WERI-Rb-1 (cell line): ENCODE measurements around the gene SGCA.

Source experiments
- DNase-seq: peaks from one replicate; pipeline ENCODE4 v3.0.0-alpha.2; 2020
- H3K27ac ChIP-seq: fragments of 250-450 bp; sonication (Bioruptor Pico); 2 replicates; pipeline ENCODE4 v1.5.1; 2020; ENCODE audit warnings: mild to moderate bottlenecking, moderate library complexity
- H3K27me3 ChIP-seq: fragments of 250-450 bp; sonication (Bioruptor Pico); 2 replicates; pipeline ENCODE4 v1.5.1; 2021; ENCODE audit warnings: mild to moderate bottlenecking, low read depth, moderate library complexity; ENCODE audit not compliant: insufficient read depth, severe bottlenecking
- H3K36me3 ChIP-seq: fragments of 250-450 bp; sonication (Bioruptor Pico); 2 replicates; pipeline ENCODE4 v1.5.1; 2020; ENCODE audit warnings: mild to moderate bottlenecking, moderate library complexity
- H3K4me3 ChIP-seq: 2 replicates; pipeline ENCODE4 v1.5.1; 2011; ENCODE audit warnings: low read depth, mild to moderate bottlenecking, control low read depth, low read length
- H3K9me3 ChIP-seq: fragments of 250-450 bp; sonication (Bioruptor Pico); 2 replicates; pipeline ENCODE4 v1.5.1; 2021; ENCODE audit warnings: mild to moderate bottlenecking, moderate library complexity; ENCODE audit not compliant: severe bottlenecking
- TF ChIP-seq, protein P1 (sequence below): IDR thresholded peaks from 2 replicates; pipeline ENCODE4 v1.5.1; 2011; ENCODE audit warnings: low read depth, mild to moderate bottlenecking, control low read depth, inconsistent platforms, low read length

The SGCA gene

DNA sequence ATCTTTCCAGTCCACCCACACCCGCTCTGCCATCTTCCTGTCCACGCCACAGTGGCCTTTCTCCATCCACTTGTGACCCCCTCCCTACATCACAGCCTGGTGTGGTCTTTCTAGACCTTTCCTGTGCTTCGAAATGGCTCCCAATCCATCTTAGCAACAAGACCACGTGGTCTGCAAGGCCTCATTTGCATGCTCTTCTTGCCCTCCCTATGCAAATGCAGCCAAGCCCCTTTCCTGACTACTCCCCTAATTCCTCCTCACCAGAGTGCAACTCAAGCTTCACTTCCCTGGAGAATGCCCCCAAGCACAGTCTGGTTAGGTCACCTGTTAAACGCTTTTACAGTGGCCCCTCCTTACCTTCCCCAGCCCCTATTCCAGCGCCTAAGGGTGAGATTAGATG, 21.4 kb upstream of the SGCA start:
- Histone ChIP-seq H3K36me3 (peaks cover 85% of the 10 kb centered on the region), H3K27ac (no peak overlapping the region)
- TF ChIP-seq, protein P1, sequence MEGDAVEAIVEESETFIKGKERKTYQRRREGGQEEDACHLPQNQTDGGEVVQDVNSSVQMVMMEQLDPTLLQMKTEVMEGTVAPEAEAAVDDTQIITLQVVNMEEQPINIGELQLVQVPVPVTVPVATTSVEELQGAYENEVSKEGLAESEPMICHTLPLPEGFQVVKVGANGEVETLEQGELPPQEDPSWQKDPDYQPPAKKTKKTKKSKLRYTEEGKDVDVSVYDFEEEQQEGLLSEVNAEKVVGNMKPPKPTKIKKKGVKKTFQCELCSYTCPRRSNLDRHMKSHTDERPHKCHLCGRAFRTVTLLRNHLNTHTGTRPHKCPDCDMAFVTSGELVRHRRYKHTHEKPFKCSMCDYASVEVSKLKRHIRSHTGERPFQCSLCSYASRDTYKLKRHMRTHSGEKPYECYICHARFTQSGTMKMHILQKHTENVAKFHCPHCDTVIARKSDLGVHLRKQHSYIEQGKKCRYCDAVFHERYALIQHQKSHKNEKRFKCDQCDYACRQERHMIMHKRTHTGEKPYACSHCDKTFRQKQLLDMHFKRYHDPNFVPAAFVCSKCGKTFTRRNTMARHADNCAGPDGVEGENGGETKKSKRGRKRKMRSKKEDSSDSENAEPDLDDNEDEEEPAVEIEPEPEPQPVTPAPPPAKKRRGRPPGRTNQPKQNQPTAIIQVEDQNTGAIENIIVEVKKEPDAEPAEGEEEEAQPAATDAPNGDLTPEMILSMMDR = no peak

DNA sequence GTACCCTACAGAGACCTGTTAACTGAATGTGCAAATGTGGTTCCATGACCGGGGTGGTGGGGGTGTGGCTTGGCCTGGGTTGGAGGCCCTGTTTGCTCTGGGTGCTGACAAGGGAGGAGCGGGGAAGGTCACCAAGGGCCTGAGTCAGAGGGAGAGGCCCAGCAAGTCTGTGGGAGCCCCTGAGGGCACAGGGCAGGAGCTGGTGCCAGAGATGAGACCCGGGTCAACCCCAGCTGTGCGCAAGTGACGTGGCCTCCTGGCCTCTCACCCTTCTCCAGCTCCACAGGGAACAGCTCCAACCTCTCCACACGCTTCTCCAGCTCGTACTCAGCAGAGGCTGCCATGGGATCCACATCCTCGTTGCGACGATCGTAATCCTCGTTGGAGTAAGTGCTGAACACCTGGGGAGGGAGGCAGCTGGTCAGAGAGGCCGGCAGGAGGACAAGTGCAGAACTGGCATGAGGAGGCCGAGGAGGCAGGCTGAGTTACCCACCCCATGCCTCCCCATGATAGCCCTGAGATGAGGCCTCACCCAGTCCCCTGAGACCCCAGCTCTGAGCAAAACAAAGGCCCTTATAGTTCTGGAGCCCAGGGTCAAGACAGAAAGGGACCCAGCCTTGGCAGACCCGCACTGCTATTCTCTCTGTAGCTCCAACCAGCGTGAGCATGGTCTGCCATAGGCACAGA, 20.8 kb upstream of the SGCA start:
- no peaks in the 10 kb centered on the region for H3K27me3 ChIP-seq
- no peaks in the 10 kb centered on the region for H3K9me3 ChIP-seq
- DNase-seq = no peak
- H3K4me3 ChIP-seq = no peak overlapping the region
- no peak overlapping the region for H3K27ac ChIP-seq
- peaks cover 78% of the 10 kb centered on the region for H3K36me3 ChIP-seq
- TF ChIP-seq, protein P1 = no peak

More for the DNA sequence above, 21.4 kb upstream of the SGCA start:
- Histone ChIP-seq H3K9me3 (no peaks in the 10 kb centered on the region), H3K4me3 (no peak overlapping the region), H3K27me3 (no peaks in the 10 kb centered on the region)
- no peak for DNase-seq

DNA sequence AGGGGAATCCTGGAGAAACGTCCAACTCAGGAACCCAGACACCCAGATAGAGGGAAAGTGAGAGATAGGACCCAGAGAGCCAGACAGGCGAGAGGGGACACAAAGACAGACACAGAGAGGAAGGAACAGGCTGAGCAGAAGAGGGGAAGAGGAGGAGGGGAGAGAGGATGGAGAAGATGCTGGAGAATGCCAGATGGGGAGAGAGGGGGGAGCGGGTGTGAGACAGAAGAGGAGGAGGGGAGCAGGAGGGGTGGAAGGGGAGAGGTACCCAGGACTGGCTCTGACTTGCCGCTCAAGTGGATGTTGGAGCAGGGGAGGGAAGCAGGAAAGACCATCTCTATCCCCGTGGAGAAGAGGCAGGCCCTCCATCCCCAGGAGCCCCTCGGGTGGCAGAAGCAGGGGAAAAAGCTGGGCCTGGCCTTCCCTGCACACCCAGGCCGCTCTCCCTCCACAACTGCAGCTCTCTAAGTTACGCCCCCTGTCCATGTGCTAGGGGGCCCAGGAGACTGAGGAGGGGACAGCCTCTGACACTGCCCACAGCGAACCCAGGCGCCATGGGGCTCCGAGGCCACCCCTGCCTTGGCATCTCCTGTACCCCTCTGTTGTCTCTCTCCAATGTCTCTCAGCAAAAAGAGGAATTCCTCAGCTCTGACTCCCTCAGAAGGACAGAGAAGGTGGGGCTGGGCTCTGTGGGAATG, 20.1 kb upstream of the SGCA start:
- Histone ChIP-seq H3K27ac (no peak overlapping the region), H3K36me3 (peaks cover 72% of the 10 kb centered on the region), H3K9me3 (no peaks in the 10 kb centered on the region), H3K4me3 (no peak overlapping the region), H3K27me3 (no peaks in the 10 kb centered on the region)
- no peak for DNase-seq
- TF ChIP-seq, protein P1 = no peak

DNA sequence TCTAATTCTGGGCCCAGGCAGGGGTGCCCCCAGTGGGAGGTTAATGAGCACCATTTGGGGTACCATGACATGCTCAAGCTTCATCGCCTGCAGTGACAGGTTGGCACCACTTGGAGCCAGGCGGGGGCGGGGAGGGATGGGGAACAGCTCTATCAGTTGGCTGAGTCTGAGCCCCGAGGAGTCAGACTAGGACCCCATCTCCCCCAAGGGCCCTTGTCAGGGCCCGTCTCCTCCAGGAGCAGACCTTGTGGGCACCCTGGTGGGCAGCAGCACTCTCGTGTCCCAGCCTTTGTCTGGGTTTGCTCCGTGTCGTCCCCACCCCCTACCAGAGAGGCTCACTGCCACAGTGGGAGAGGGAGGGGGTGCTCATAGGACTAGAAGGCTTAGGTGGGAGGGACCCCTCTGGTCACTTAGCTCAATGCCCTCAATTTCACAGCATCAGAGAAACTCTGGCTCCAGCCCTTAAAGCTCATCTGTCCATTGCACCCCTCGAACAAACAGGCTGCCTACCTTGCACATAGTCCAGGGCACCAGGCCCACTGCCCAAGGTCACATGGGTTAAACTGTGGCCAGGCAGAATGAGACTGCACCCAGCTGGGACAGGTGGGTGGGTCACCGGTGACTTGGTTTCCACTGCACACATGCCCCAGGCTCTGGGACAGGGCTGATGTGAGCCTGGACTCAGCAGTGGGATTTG, 19.4 kb upstream of the SGCA start:
- no peak overlapping the region for H3K27ac ChIP-seq
- H3K36me3 ChIP-seq = peaks cover 65% of the 10 kb centered on the region
- H3K27me3 ChIP-seq = no peaks in the 10 kb centered on the region
- H3K9me3 ChIP-seq = no peaks in the 10 kb centered on the region
- no peak for DNase-seq
- no peak overlapping the region for H3K4me3 ChIP-seq
- TF ChIP-seq, protein P1 = 0 out of 2 replicates have a peak, but pooled peaks have one; percentile 14

DNA sequence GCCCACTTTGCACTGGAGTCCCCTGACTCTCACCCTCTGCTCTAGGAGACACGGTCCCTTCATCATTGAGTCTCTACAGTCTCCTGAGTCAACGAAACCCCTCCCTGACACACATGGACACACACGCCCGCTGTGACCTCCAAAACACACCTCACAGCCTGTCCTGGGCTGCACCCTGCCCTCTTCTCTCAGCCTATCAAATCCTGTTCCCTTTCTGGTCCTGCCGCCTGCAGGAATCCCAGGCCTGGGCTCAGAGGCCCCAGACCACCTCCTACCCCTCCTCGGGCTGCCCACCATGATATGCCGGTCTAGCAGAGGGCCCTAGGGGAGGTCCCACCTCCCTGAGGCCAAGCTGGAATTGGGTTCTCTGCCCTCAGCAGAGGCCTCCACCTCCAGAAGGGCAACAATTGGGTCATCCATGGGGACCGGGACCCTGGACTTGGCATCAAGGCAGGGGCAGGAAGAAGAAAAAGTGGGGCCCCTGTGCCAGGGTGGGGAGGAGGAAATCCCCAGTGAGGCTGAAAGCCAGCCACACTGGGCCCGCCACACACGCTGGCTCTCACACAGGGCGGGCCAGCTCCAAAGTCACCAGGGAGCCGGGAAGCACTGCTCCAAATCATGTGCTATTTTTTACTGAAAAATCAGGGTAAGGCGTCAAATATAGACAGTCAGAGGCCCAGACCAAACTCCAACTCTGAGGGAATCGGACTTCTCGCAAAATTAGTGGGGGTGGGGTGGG, 18.7 kb upstream of the SGCA start:
- no peaks in the 10 kb centered on the region for H3K9me3 ChIP-seq
- H3K27me3 ChIP-seq = no peaks in the 10 kb centered on the region
- TF ChIP-seq, protein P1 = no peak
- peaks cover 60% of the 10 kb centered on the region for H3K36me3 ChIP-seq
- H3K27ac ChIP-seq = no peak overlapping the region; the same call in 1 of the 2 replicates
- no peak for DNase-seq
- H3K4me3 ChIP-seq = no peak overlapping the region
